ENCODE measurements around the gene ETV5. TPM values are rescaled to one million over a fixed set of nuclear protein-coding genes. Genes with fewer than 3 reads are reported as not detected.
A peak's percentile ranks its signal among the peaks of the same experiment; 100 is the strongest.

The ETV5 gene
- total RNA-seq, 1 donor from 2014 or later, result 54.1 TPM

DNA sequence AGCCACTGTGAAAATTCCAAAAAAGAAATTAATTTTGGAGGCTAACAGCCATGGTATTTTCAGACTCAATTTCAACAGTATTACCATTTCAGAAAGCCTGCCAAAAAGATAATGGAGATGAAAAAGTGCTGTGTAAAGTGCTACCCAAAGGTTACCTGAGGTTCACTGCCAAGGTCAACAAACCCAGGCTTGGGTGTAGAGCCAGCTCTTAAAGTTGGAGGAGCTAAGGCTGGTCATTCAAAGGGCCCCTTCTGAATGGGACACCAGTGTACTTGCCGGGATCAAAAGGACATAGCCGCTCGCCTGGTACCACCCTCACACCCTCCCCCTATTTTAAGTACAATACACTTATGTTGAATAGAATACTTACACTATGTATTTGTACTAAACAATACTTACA is 64.5 kb downstream of the ETV5 start:
- Mint-ChIP-seq H3K4me3 (ENCODE audit: low read depth) (no peak overlapping the region), H3K27ac (peak overlapping the region; percentile 93), H3K9me3 (ENCODE audit: low read depth) (no peaks in the 10 kb centered on the region), H3K36me3 (ENCODE audit: insufficient read depth) (peaks cover 10% of the 10 kb centered on the region), H3K4me1 (ENCODE audit: low read depth) (peaks cover 37% of the 10 kb centered on the region), H3K27me3 (no peaks in the 10 kb centered on the region)
- TF ChIP-seq, protein P1, sequence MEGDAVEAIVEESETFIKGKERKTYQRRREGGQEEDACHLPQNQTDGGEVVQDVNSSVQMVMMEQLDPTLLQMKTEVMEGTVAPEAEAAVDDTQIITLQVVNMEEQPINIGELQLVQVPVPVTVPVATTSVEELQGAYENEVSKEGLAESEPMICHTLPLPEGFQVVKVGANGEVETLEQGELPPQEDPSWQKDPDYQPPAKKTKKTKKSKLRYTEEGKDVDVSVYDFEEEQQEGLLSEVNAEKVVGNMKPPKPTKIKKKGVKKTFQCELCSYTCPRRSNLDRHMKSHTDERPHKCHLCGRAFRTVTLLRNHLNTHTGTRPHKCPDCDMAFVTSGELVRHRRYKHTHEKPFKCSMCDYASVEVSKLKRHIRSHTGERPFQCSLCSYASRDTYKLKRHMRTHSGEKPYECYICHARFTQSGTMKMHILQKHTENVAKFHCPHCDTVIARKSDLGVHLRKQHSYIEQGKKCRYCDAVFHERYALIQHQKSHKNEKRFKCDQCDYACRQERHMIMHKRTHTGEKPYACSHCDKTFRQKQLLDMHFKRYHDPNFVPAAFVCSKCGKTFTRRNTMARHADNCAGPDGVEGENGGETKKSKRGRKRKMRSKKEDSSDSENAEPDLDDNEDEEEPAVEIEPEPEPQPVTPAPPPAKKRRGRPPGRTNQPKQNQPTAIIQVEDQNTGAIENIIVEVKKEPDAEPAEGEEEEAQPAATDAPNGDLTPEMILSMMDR (IDR thresholded peaks at IDR 0.05; ENCODE audit: unreplicated experiment), result no peak
- no peak for DNase-seq (ENCODE audit: low spot score, unreplicated experiment)

- TF ChIP-seq, protein P1 (IDR thresholded peaks at IDR 0.05; ENCODE audit: unreplicated experiment), result no peak
- H3K4me1 Mint-ChIP-seq (ENCODE audit: low read depth), result peaks cover 39% of the 10 kb centered on the region
- H3K27ac Mint-ChIP-seq, result no peak overlapping the region
- DNase-seq (ENCODE audit: low spot score, unreplicated experiment), result no peak
- H3K4me3 Mint-ChIP-seq (ENCODE audit: low read depth), result no peak overlapping the region
- no peaks in the 10 kb centered on the region for H3K27me3 Mint-ChIP-seq
- peaks cover 4% of the 10 kb centered on the region for H3K9me3 Mint-ChIP-seq (ENCODE audit: low read depth)
- peaks cover 4% of the 10 kb centered on the region for H3K36me3 Mint-ChIP-seq (ENCODE audit: insufficient read depth)
Observed at GRCh38 chr3:186042521-186043202, 66.2 kb downstream of the ETV5 start.

DNA sequence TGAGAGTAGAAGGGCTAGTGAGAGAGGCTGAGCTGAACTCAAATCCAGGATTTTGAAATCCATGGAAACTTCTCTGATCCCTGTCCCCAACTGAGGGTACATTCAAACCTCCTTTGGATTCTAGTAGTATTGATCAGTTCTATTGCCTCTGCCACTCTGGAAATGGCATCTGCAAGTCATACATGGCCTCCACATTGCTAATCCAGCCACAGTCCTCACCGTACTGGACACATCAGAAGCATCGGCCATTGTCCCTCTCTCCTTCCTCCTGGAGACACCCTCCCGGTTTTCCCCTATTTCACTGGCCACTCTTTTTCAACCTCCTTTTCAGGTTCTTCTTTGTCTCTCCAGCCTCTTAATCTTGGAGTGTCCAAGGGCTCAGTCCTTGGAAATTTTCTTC is 66.9 kb downstream of the ETV5 start:
- peaks cover 4% of the 10 kb centered on the region for H3K36me3 Mint-ChIP-seq (ENCODE audit: insufficient read depth)
- DNase-seq (ENCODE audit: low spot score, unreplicated experiment), result no peak
- no peaks in the 10 kb centered on the region for H3K27me3 Mint-ChIP-seq

GRCh38 chr3:186038360-186038759 is 70.5 kb downstream of the ETV5 start:
- Mint-ChIP-seq H3K9me3 (ENCODE audit: low read depth) (peaks cover 8% of the 10 kb centered on the region), H3K27me3 (no peaks in the 10 kb centered on the region), H3K27ac (no peak overlapping the region), H3K4me3 (ENCODE audit: low read depth) (no peak overlapping the region), H3K36me3 (ENCODE audit: insufficient read depth) (no peaks in the 10 kb centered on the region), H3K4me1 (ENCODE audit: low read depth) (peaks cover 4% of the 10 kb centered on the region)
- no peak for DNase-seq (ENCODE audit: low spot score, unreplicated experiment)
- TF ChIP-seq, protein P1 (IDR thresholded peaks at IDR 0.05; ENCODE audit: unreplicated experiment), result no peak

More for the DNA sequence above, 66.9 kb downstream of the ETV5 start:
- H3K4me3 Mint-ChIP-seq (ENCODE audit: low read depth), result no peak overlapping the region
- peaks cover 4% of the 10 kb centered on the region for H3K9me3 Mint-ChIP-seq (ENCODE audit: low read depth)
- TF ChIP-seq, protein P1 (IDR thresholded peaks at IDR 0.05; ENCODE audit: unreplicated experiment), result no peak
- no peak overlapping the region for H3K27ac Mint-ChIP-seq
- H3K4me1 Mint-ChIP-seq (ENCODE audit: low read depth), result peaks cover 35% of the 10 kb centered on the region

DNA sequence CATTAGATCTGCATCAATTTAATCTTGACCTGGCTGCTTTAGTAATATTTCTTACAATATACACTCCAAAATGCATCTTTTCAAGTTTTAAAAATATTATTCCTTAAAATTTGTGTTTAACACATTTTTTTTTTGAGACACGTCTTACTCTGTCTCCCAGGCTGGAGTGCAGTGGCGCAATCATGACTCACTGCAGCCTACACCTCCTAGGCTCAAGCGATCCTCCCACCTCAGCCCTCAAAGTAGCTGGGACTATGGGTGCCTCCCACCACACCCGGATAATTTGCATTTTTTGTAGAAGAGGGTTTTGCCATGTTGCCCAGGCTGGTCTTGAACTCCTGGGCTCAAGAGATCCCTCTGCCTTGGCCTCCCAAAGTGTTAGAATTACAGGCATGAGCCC is 73.6 kb downstream of the ETV5 start:
- peaks cover 2% of the 10 kb centered on the region for H3K4me1 Mint-ChIP-seq (ENCODE audit: low read depth)
- H3K4me3 Mint-ChIP-seq (ENCODE audit: low read depth), result no peak overlapping the region
- H3K9me3 Mint-ChIP-seq (ENCODE audit: low read depth), result peaks cover 12% of the 10 kb centered on the region
- no peaks in the 10 kb centered on the region for H3K27me3 Mint-ChIP-seq
- no peaks in the 10 kb centered on the region for H3K36me3 Mint-ChIP-seq (ENCODE audit: insufficient read depth)
- TF ChIP-seq, protein P1 (IDR thresholded peaks at IDR 0.05; ENCODE audit: unreplicated experiment), result no peak
- no peak for DNase-seq (ENCODE audit: low spot score, unreplicated experiment)
- no peak overlapping the region for H3K27ac Mint-ChIP-seq
